Astrocyte (in vitro differentiated cells and primary cell): ENCODE data around the gene SPR. TPM values are rescaled to one million over a fixed set of nuclear protein-coding genes. Genes with fewer than 3 reads are reported as not detected.

Experiments used
- DNase-seq: peaks from one replicate; pipeline ENCODE4 v3.0.0-alpha.2; 2010; ENCODE audit warnings: low read depth
- FAIRE-seq: peaks from 2 replicates; lab custom pipeline; 2011; peaks lifted over from hg19 to GRCh38; lab: Jason Lieb, UNC
- H2AFZ ChIP-seq: 2 replicates; pipeline ENCODE4 v1.6.0; 2012; ENCODE audit warnings: low read depth, low read length, inconsistent platforms
- H3K27ac ChIP-seq: 2 replicates; pipeline ENCODE4 v1.5.1; 2011; ENCODE audit warnings: low read depth, low read length, inconsistent platforms
- H3K27me3 ChIP-seq: 2 replicates; pipeline ENCODE4 v1.6.0; 2011; ENCODE audit warnings: low read length, inconsistent platforms; ENCODE audit not compliant: insufficient read depth
- H3K36me3 ChIP-seq: 2 replicates; pipeline ENCODE4 v1.5.1; 2011; ENCODE audit warnings: low read length, inconsistent platforms; ENCODE audit not compliant: insufficient read depth
- H3K4me1 ChIP-seq: 2 replicates; pipeline ENCODE4 v1.5.1; 2011; ENCODE audit warnings: low read length, inconsistent platforms; ENCODE audit not compliant: insufficient read depth
- H3K4me2 ChIP-seq: 2 replicates; pipeline ENCODE4 v1.6.0; 2012; ENCODE audit warnings: low read length, inconsistent platforms
- H3K4me3 ChIP-seq: 2 replicates; pipeline ENCODE4 v1.5.1; 2011; ENCODE audit warnings: low read depth, mild to moderate bottlenecking, low read length, inconsistent platforms; ENCODE audit not compliant: insufficient read depth
- H3K79me2 ChIP-seq: 2 replicates; pipeline ENCODE4 v1.6.0; 2012; ENCODE audit warnings: mild to moderate bottlenecking, low read length, inconsistent platforms; ENCODE audit not compliant: insufficient read depth
- H3K9ac ChIP-seq: 2 replicates; pipeline ENCODE4 v1.6.0; 2012; ENCODE audit warnings: mild to moderate bottlenecking, low read length, inconsistent platforms
- H3K9me3 ChIP-seq: 2 replicates; pipeline ENCODE4 v1.5.1; 2012; ENCODE audit warnings: low read depth, mild to moderate bottlenecking, low read length, inconsistent platforms; ENCODE audit not compliant: insufficient read depth
- H4K20me1 ChIP-seq: 2 replicates; pipeline ENCODE4 v1.6.0; 2012; ENCODE audit warnings: low read length, inconsistent platforms; ENCODE audit not compliant: insufficient read depth
- H3K27ac Mint-ChIP-seq: one replicate; pipeline ENCODE4 v1.8.0; 2021; ENCODE audit warnings: mild to moderate bottlenecking, mixed read lengths; ENCODE audit not compliant: unreplicated experiment
- H3K27me3 Mint-ChIP-seq: one replicate; pipeline ENCODE4 v1.8.0; 2021; ENCODE audit warnings: low read depth, mixed read lengths; ENCODE audit not compliant: unreplicated experiment
- H3K36me3 Mint-ChIP-seq: one replicate; pipeline ENCODE4 v1.8.0; 2021; ENCODE audit warnings: low read depth, mixed read lengths; ENCODE audit not compliant: unreplicated experiment
- H3K4me1 Mint-ChIP-seq: one replicate; pipeline ENCODE4 v1.8.0; 2021; ENCODE audit warnings: low read depth, mixed read lengths; ENCODE audit not compliant: unreplicated experiment
- H3K4me3 Mint-ChIP-seq: one replicate; pipeline ENCODE4 v1.8.0; 2021; ENCODE audit warnings: mild to moderate bottlenecking, moderate library complexity, mixed read lengths; ENCODE audit not compliant: unreplicated experiment
- H3K9me3 Mint-ChIP-seq: one replicate; pipeline ENCODE4 v1.8.0; 2021; ENCODE audit warnings: mild to moderate bottlenecking, mixed read lengths; ENCODE audit not compliant: unreplicated experiment
- CTCF ChIP-seq: IDR thresholded peaks from 2 replicates; pipeline ENCODE4 v1.5.1; 2011; ENCODE audit warnings: low read depth, mild to moderate bottlenecking, inconsistent platforms, low read length, moderate library complexity; ENCODE audit not compliant: insufficient read depth
- EZH2 ChIP-seq: IDR thresholded peaks from 2 replicates; pipeline ENCODE4 v1.6.1; 2012; ENCODE audit warnings: mild to moderate bottlenecking, low read length, inconsistent platforms; ENCODE audit not compliant: insufficient read depth
- total RNA-seq: library from RNA; stranded (reverse); gene quantifications from 2 replicates; pipeline ENCODE4 v1.2.1, GENCODE V29; 2021

SPR gene
- total RNA-seq, 1 donor from 2014 or later: 23.6 TPM

- peaks cover 38% of the 10 kb centered on the region for H4K20me1 ChIP-seq
- H3K9me3 Mint-ChIP-seq: peaks cover 9% of the 10 kb centered on the region
- H3K27ac Mint-ChIP-seq: no peak overlapping the region
- no peak overlapping the region for H3K4me3 Mint-ChIP-seq
- H3K79me2 ChIP-seq: no peaks in the 10 kb centered on the region
- peak overlapping the region; percentile 30 for H2AFZ ChIP-seq
- no peak for FAIRE-seq
- no peaks in the 10 kb centered on the region for H3K9me3 ChIP-seq
- H3K36me3 Mint-ChIP-seq: no peaks in the 10 kb centered on the region
- no peak overlapping the region for H3K9ac ChIP-seq
- peaks cover 94% of the 10 kb centered on the region for H3K27me3 ChIP-seq
- H3K27ac ChIP-seq: no peak overlapping the region
- H3K36me3 ChIP-seq: no peaks in the 10 kb centered on the region
- H3K27me3 Mint-ChIP-seq: peaks cover 72% of the 10 kb centered on the region
- H3K4me1 ChIP-seq: peaks cover 9% of the 10 kb centered on the region
- peak overlapping the region; percentile 70 for H3K4me2 ChIP-seq
- no peak overlapping the region for H3K4me3 ChIP-seq
- H3K4me1 Mint-ChIP-seq: no peaks in the 10 kb centered on the region
- no peak for TF ChIP-seq EZH2
- TF ChIP-seq CTCF: no peak
- DNase-seq: no peak
Measured at GRCh38 chr2:72915907-72916742, 28.9 kb downstream of the SPR start.

- Histone ChIP-seq H3K4me3 (no peak overlapping the region), H3K36me3 (no peaks in the 10 kb centered on the region), H4K20me1 (peaks cover 38% of the 10 kb centered on the region), H3K9me3 (no peaks in the 10 kb centered on the region), H3K27me3 (peaks cover 94% of the 10 kb centered on the region), H3K27ac (no peak overlapping the region), H2AFZ (peak overlapping the region; percentile 30), H3K9ac (no peak overlapping the region), H3K79me2 (no peaks in the 10 kb centered on the region), H3K4me2 (peak overlapping the region; percentile 70), H3K4me1 (peaks cover 9% of the 10 kb centered on the region)
- Mint-ChIP-seq H3K27me3 (peaks cover 72% of the 10 kb centered on the region), H3K4me3 (peak overlapping the region; percentile 34), H3K27ac (no peak overlapping the region), H3K4me1 (no peaks in the 10 kb centered on the region), H3K36me3 (no peaks in the 10 kb centered on the region), H3K9me3 (peaks cover 9% of the 10 kb centered on the region)
- FAIRE-seq (no peak), DNase-seq (no peak)
- TF ChIP-seq EZH2 (peak; percentile 86), CTCF (no peak)
Measured at GRCh38 chr2:72916743-72917137, 29.5 kb downstream of the SPR start.
